ENCODE results near the gene IRAK1.
"Not testable (repeated sequence)": the region's sequence is repeated elsewhere in the genome, so short reads cannot be mapped to it uniquely, and the experiment has no call there.

IRAK1 gene

DNA sequence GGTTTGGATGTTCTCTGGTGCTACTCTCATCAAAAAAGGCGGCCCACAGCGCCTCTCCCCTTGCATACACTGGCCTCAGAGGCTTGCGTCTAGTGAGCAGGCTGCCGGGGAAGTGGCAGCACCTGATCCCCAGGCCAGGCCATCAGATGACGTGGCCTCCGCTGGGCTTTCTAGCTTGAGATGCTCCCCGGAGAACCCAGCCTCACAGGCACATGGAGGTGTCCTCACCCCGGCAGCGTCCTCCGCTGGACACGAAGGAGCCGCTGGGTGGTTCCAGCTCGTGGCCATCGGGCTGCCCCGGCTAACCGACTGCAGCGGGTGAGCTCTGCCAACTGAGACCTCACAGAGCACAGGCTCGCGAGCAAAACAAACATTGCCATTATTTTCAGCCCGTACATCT is 12.8 kb downstream of the IRAK1 start:
- peaks cover 44% of the 10 kb centered on the region for H3K4me1 Mint-ChIP-seq
- DNase-seq = no peak
- TF ChIP-seq, protein P1, sequence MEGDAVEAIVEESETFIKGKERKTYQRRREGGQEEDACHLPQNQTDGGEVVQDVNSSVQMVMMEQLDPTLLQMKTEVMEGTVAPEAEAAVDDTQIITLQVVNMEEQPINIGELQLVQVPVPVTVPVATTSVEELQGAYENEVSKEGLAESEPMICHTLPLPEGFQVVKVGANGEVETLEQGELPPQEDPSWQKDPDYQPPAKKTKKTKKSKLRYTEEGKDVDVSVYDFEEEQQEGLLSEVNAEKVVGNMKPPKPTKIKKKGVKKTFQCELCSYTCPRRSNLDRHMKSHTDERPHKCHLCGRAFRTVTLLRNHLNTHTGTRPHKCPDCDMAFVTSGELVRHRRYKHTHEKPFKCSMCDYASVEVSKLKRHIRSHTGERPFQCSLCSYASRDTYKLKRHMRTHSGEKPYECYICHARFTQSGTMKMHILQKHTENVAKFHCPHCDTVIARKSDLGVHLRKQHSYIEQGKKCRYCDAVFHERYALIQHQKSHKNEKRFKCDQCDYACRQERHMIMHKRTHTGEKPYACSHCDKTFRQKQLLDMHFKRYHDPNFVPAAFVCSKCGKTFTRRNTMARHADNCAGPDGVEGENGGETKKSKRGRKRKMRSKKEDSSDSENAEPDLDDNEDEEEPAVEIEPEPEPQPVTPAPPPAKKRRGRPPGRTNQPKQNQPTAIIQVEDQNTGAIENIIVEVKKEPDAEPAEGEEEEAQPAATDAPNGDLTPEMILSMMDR (IDR thresholded peaks at IDR 0.05) = no peak
- H3K4me3 Mint-ChIP-seq = no peak overlapping the region
- no peaks in the 10 kb centered on the region for H3K27me3 Mint-ChIP-seq (ENCODE audit: low read depth, poor library complexity)
- H3K9me3 Mint-ChIP-seq = peaks cover 61% of the 10 kb centered on the region
- no peak overlapping the region for H3K27ac Mint-ChIP-seq
- H3K36me3 Mint-ChIP-seq (ENCODE audit: low read depth) = peaks cover 32% of the 10 kb centered on the region

DNA sequence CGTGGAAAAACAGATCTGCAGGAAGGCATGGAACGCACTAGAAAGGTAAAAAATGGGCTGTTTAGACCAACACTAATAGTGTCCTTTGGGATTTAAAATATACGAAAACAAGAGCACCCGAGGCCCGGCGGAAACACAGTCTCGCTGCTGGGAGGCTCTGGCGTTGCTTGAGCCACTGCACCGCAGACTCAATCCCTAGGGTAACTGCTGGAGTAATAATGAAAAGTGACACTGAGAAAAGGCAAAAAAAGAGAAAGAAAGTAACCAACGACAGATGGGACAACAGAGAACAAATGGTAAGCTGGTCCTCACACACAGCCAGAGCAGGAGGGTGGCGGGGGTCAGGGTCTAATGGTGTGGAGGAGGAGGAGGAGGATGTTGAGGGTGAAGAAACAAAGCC is 15.4 kb downstream of the IRAK1 start:
- TF ChIP-seq, protein P1 (IDR thresholded peaks at IDR 0.05) = no peak
- peaks cover 32% of the 10 kb centered on the region for H3K36me3 Mint-ChIP-seq (ENCODE audit: low read depth)

DNA sequence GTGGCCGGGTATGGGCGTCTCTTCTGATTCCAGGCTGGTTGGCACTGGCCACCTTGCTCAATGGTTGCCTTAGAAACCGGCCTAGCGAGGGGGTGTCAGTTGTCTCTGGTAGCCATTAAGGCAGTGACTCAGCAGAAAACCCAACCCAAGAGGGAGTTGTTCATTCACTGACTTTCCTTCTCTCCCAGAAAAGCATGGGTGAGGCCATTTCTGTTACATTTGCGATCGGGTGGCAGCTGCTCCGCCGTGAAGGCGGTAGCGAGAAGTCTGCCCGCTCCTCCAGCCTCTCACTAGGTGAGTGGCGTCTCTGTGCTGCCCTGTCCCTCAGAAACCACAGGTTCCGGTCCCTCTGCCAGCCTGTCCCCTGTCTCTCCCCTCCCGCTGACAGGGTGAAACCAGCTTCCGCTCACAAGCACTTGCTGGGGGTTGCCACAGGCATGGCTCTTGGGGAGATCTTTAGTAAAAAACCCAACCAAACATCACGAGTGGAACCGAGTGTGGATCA is 17.4 kb downstream of the IRAK1 start:
- H3K9me3 Mint-ChIP-seq = peaks cover 65% of the 10 kb centered on the region
- H3K4me3 Mint-ChIP-seq = no peak overlapping the region
- DNase-seq = no peak
- no peaks in the 10 kb centered on the region for H3K27me3 Mint-ChIP-seq (ENCODE audit: low read depth, poor library complexity)
- peaks cover 21% of the 10 kb centered on the region for H3K36me3 Mint-ChIP-seq (ENCODE audit: low read depth)
- TF ChIP-seq, protein P1 (IDR thresholded peaks at IDR 0.05) = no peak
- peak overlapping the region; percentile 98 for H3K27ac Mint-ChIP-seq
- H3K4me1 Mint-ChIP-seq = peaks cover 52% of the 10 kb centered on the region

More for the DNA sequence above, 15.4 kb downstream of the IRAK1 start:
- H3K9me3 Mint-ChIP-seq = peaks cover 72% of the 10 kb centered on the region
- H3K4me1 Mint-ChIP-seq = peaks cover 57% of the 10 kb centered on the region
- DNase-seq = no peak
- peak overlapping the region; percentile 44 for H3K27ac Mint-ChIP-seq
- no peaks in the 10 kb centered on the region for H3K27me3 Mint-ChIP-seq (ENCODE audit: low read depth, poor library complexity)
- no peak overlapping the region for H3K4me3 Mint-ChIP-seq

DNA sequence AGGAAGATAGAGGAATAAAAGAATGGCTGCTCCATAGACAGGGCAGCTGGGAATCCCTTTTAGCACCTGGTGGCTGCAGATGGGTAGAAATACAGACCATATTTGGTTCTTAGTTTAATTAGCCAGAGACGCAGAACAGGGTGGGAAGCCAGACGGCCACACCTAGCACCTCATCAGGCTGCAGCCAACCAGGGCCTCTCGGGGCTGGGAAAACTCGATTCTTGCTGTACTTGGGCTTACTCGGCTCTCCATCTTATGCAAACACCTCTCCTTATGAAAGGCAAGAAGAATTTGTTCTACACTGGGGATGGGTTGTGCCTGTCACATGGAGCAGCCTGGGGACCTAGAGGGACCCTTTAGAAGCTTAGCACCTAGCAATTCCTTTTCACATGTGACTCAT is 19.7 kb downstream of the IRAK1 start:
- TF ChIP-seq, protein P1 (IDR thresholded peaks at IDR 0.05) = no peak
- Mint-ChIP-seq H3K27me3 (ENCODE audit: low read depth, poor library complexity) (no peaks in the 10 kb centered on the region), H3K27ac (peak overlapping the region; percentile 89), H3K36me3 (ENCODE audit: low read depth) (peaks cover 14% of the 10 kb centered on the region), H3K9me3 (peaks cover 75% of the 10 kb centered on the region), H3K4me1 (peaks cover 46% of the 10 kb centered on the region), H3K4me3 (no peak overlapping the region)
- no peak for DNase-seq

DNA sequence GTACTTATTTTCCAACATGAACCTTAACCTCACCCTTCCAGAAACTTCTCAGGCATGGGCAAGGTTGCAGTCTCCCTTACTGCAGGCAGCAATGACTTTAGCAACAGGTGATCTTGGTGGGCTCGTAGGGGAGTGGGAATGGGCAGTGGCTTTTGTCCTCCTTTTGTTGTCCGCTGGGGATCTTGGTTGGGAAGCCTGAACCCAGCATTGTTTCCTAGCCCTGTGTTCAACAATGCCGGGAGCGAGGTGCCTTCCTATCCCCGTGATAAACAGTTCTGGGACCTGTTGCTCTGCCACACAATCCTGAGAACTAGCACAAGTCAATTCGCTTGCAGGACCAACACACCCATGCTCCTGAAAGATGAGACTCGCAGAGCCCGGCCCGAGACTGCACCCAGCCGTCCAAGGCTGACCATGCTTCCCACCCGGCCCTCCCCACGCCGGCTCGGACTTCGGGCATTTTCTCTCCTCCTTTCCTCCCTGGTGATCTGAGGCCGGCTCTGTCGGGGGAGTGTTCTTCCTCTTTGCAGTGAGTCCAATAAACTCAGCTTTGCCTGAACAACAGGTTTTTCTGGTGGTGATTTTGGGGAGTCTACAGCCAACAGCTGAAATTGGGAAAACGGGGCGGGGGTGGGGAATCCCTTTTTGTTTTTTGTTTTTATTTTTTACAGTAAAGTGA is 20.2 kb downstream of the IRAK1 start:
- Mint-ChIP-seq H3K36me3 (ENCODE audit: low read depth) (peaks cover 13% of the 10 kb centered on the region), H3K27me3 (ENCODE audit: low read depth, poor library complexity) (no peaks in the 10 kb centered on the region), H3K27ac (peak overlapping the region; percentile 89), H3K9me3 (peaks cover 75% of the 10 kb centered on the region), H3K4me3 (no peak overlapping the region), H3K4me1 (peaks cover 41% of the 10 kb centered on the region)
- DNase-seq = no peak
- TF ChIP-seq, protein P1 (IDR thresholded peaks at IDR 0.05) = no peak

DNA sequence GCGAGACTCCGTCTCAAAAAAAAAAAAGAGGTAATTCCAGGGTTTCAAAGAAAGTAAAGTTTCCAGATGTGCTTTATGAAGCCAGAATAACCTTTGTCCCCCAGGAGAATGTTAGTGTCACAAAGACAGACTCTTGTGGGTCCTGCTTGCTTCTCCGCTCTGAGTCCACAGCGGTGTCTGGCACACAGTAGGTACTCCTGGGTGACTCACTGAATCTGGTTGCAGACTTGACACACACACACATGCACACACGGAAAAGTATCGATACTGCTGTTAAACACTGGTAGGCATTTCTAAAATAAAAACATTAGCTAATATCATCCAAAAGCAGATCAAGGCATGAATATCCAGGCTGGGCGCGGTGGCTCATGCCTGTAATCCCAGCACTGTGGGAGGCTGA is 24.2 kb downstream of the IRAK1 start:
- Mint-ChIP-seq H3K4me1 (peaks cover 26% of the 10 kb centered on the region), H3K9me3 (peaks cover 75% of the 10 kb centered on the region), H3K4me3 (no peak overlapping the region), H3K36me3 (ENCODE audit: low read depth) (no peaks in the 10 kb centered on the region), H3K27ac (no peak overlapping the region), H3K27me3 (ENCODE audit: low read depth, poor library complexity) (peaks cover 3% of the 10 kb centered on the region)
- TF ChIP-seq, protein P1 (IDR thresholded peaks at IDR 0.05) = no peak
- no peak for DNase-seq

DNA sequence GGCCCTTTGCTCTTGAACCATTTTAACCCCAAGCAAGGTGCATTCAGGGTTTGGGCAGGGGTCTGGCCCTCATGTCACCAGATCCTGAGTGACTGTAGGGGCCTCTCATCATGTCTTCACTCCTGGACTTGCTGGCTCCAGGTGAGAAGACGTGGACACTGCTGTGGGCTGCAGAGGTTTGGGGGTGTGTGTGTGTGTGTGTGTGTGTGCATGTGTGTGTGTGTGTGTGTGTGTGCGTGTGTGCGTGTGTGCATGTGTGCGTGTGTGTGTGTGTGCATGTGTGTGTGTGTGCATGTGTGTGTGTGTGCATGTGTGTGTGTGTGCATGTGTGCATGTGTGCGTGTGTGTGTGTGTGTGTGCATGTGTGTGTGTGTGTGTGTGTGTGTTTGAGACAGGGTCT is 25.3 kb downstream of the IRAK1 start:
- H3K4me3 Mint-ChIP-seq; DNase-seq; H3K36me3 Mint-ChIP-seq (ENCODE audit: low read depth); H3K27me3 Mint-ChIP-seq (ENCODE audit: low read depth, poor library complexity); H3K27ac Mint-ChIP-seq: not testable (repeated sequence)
- Mint-ChIP-seq H3K4me1 (peaks cover 23% of the 10 kb centered on the region), H3K9me3 (peaks cover 74% of the 10 kb centered on the region)

All from nephron progenitor cell (in vitro differentiated cells).